Astrocyte of the cerebellum (primary cell): Measurements from ENCODE around the gene DENND4B.
"Not testable (repeated sequence)": the region's sequence is repeated elsewhere in the genome, so short reads cannot be mapped to it uniquely, and the experiment has no call there.

Experiments used
- DNase-seq: peaks from one replicate; pipeline ENCODE4 v3.0.0-alpha.2; 2011; ENCODE audit warnings: low read depth
- H3K4me3 ChIP-seq: 2 replicates; pipeline ENCODE4 v1.5.1; 2011; ENCODE audit warnings: mild to moderate bottlenecking, low read depth, low read length, moderate library complexity
- CTCF ChIP-seq: IDR thresholded peaks from 2 replicates; pipeline ENCODE4 v1.5.1; 2012; ENCODE audit warnings: low read length, low read depth, moderate library complexity, mild to moderate bottlenecking; ENCODE audit errors: missing control alignments
- in situ Hi-C: cut with HindIII; loops from 2 replicates; pipeline ENCODE4 v1.10.0; 2017; ENCODE audit warnings: low sequenced_read_pairs

Gene DENND4B

GRCh38 chr1:153987621-153988020 is 41.1 kb upstream of the DENND4B start:
- no peak for TF ChIP-seq CTCF
- no peak for DNase-seq
- no peak overlapping the region for H3K4me3 ChIP-seq
- in situ Hi-C loops: no loop called here

GRCh38 chr1:153985941-153986761 is 39.6 kb upstream of the DENND4B start, which contains the start of gene RAB13:
Gene RAB13, minus strand, starts transcription at chr1:153986339. Its CDS starts 103 bp downstream, at chr1:153986236.
- DNase-seq: no peak
- TF ChIP-seq CTCF: no peak
- peak within 1 kb of the TSS; percentile 91 for H3K4me3 ChIP-seq
- in situ Hi-C loops: no loop called here

GRCh38 chr1:153985341-153985912 is 38.9 kb upstream of the DENND4B start:
- in situ Hi-C loops: no loop called here
- TF ChIP-seq CTCF: no peak
- peak overlapping the region; percentile 91 for H3K4me3 ChIP-seq
- no peak for DNase-seq

- DNase-seq: no peak
- peak overlapping the region; percentile 91 for H3K4me3 ChIP-seq
- no peak for TF ChIP-seq CTCF
- in situ Hi-C loops: loop anchor here (5.0 kb wide), 1 partner anchor 62 kb away; the partner anchor contains the start of gene GATAD2B
Measured at GRCh38 chr1:153984123-153984894, 37.8 kb upstream of the DENND4B start.

GRCh38 chr1:153981735-153982134 is 35.2 kb upstream of the DENND4B start:
- not testable (repeated sequence) for H3K4me3 ChIP-seq, DNase-seq
- in situ Hi-C loops: loop anchor here (5.0 kb wide), 1 partner anchor 59 kb away; the partner anchor contains the start of gene GATAD2B

GRCh38 chr1:153979091-153979490 is 32.6 kb upstream of the DENND4B start:
- in situ Hi-C loops, DNase-seq, H3K4me3 ChIP-seq: not testable (repeated sequence)

GRCh38 chr1:153978274-153978909 is 31.9 kb upstream of the DENND4B start:
- in situ Hi-C loops: no loop called here
- DNase-seq: no peak
- TF ChIP-seq CTCF: no peak
- H3K4me3 ChIP-seq: peak overlapping the region; percentile 97
